Calu3 (cell line): Measurements from ENCODE around the gene IGFL3. TPM values are rescaled to one million over a fixed set of nuclear protein-coding genes. Genes with fewer than 3 reads are reported as not detected.
"Not testable (repeated sequence)": the region's sequence is repeated elsewhere in the genome, so short reads cannot be mapped to it uniquely, and the experiment has no call there.

Experiments used
- BruUV-seq: library from RNA; stranded (reverse); fragments of 400-500 nt; replicated peaks from 2 replicates; lab custom pipeline; 2021; lab: Mats Ljungman, UMichigan
- CTCF ChIA-PET: fragments of 300-600 bp; sonication (Branson Sonifier 250); formaldehyde crosslinking; loops from one replicate; lab custom pipeline; 2022; ENCODE audit warnings: antibody characterized with exemption; lab: Charles Lee
- DNase-seq: peaks from one replicate; pipeline ENCODE4 v3.0.0; 2022
- H3K27ac Mint-ChIP-seq: one replicate; pipeline ENCODE4 v1.8.0; 2022; ENCODE audit warnings: mixed read lengths; ENCODE audit not compliant: unreplicated experiment
- H3K27me3 Mint-ChIP-seq: one replicate; pipeline ENCODE4 v1.8.0; 2022; ENCODE audit warnings: mixed read lengths; ENCODE audit not compliant: unreplicated experiment
- H3K36me3 Mint-ChIP-seq: one replicate; pipeline ENCODE4 v1.8.0; 2022; ENCODE audit warnings: mild to moderate bottlenecking, moderate library complexity, mixed read lengths; ENCODE audit not compliant: insufficient read depth, unreplicated experiment
- H3K4me1 Mint-ChIP-seq: one replicate; pipeline ENCODE4 v1.8.0; 2022; ENCODE audit warnings: mild to moderate bottlenecking, low read depth, mixed read lengths; ENCODE audit not compliant: unreplicated experiment
- H3K4me3 Mint-ChIP-seq: one replicate; pipeline ENCODE4 v1.8.0; 2022; ENCODE audit warnings: mild to moderate bottlenecking, low read depth, moderate library complexity, mixed read lengths; ENCODE audit not compliant: unreplicated experiment
- H3K9me3 Mint-ChIP-seq: one replicate; pipeline ENCODE4 v1.8.0; 2022; ENCODE audit warnings: low read depth, mixed read lengths; ENCODE audit not compliant: unreplicated experiment
- intact Hi-C: fragments of 100-400 bp; cut with micrococcal nuclease; formaldehyde crosslinking; loops from one replicate; pipeline ENCODE4 v1.10.0; 2022; ENCODE audit not compliant: unreplicated experiment
- total RNA-seq: library from RNA; stranded (reverse); gene quantifications from 2 replicates; pipeline ENCODE4 v1.2.3, GENCODE V29; 2022
- TF ChIP-seq, protein P1 (sequence below): fragments of 200-600 bp; IDR thresholded peaks from one replicate; pipeline ENCODE4 v1.8.0; 2022; ENCODE audit warnings: antibody characterized with exemption; ENCODE audit not compliant: unreplicated experiment

Gene IGFL3
- total RNA-seq, 1 experiment from 2014 or later, result not detected

GRCh38 chr19:46113726-46114125, 10.8 kb downstream of the IGFL3 start:
- TF ChIP-seq, protein P1, sequence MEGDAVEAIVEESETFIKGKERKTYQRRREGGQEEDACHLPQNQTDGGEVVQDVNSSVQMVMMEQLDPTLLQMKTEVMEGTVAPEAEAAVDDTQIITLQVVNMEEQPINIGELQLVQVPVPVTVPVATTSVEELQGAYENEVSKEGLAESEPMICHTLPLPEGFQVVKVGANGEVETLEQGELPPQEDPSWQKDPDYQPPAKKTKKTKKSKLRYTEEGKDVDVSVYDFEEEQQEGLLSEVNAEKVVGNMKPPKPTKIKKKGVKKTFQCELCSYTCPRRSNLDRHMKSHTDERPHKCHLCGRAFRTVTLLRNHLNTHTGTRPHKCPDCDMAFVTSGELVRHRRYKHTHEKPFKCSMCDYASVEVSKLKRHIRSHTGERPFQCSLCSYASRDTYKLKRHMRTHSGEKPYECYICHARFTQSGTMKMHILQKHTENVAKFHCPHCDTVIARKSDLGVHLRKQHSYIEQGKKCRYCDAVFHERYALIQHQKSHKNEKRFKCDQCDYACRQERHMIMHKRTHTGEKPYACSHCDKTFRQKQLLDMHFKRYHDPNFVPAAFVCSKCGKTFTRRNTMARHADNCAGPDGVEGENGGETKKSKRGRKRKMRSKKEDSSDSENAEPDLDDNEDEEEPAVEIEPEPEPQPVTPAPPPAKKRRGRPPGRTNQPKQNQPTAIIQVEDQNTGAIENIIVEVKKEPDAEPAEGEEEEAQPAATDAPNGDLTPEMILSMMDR, result no peak
- Mint-ChIP-seq H3K9me3 (no peaks in the 10 kb centered on the region), H3K4me3 (no peak overlapping the region), H3K27me3 (peaks cover 64% of the 10 kb centered on the region), H3K27ac (no peak overlapping the region), H3K4me1 (no peaks in the 10 kb centered on the region), H3K36me3 (no peaks in the 10 kb centered on the region)
- no peak for DNase-seq
- no TSS peak for BruUV-seq
- CTCF ChIA-PET, result no interaction called here
- intact Hi-C loops, result no loop called here

GRCh38 chr19:46112527-46112926, 12.0 kb downstream of the IGFL3 start:
- intact Hi-C loops, result no loop called here
- peaks cover 52% of the 10 kb centered on the region for H3K27me3 Mint-ChIP-seq
- no TSS peak for BruUV-seq
- CTCF ChIA-PET, result no interaction called here
- H3K4me3 Mint-ChIP-seq, result no peak overlapping the region
- H3K9me3 Mint-ChIP-seq, result peaks cover 2% of the 10 kb centered on the region
- no peak overlapping the region for H3K27ac Mint-ChIP-seq
- DNase-seq, result no peak
- H3K36me3 Mint-ChIP-seq, result no peaks in the 10 kb centered on the region
- TF ChIP-seq, protein P1, result no peak
- H3K4me1 Mint-ChIP-seq, result no peaks in the 10 kb centered on the region

GRCh38 chr19:46111376-46111775, 13.1 kb downstream of the IGFL3 start:
- DNase-seq, result no peak
- CTCF ChIA-PET, result no interaction called here
- TF ChIP-seq, protein P1, result no peak
- H3K4me1 Mint-ChIP-seq, result no peaks in the 10 kb centered on the region
- intact Hi-C loops, result no loop called here
- H3K27me3 Mint-ChIP-seq, result peaks cover 49% of the 10 kb centered on the region
- no TSS peak for BruUV-seq
- peaks cover 2% of the 10 kb centered on the region for H3K9me3 Mint-ChIP-seq
- H3K36me3 Mint-ChIP-seq, result no peaks in the 10 kb centered on the region
- H3K4me3 Mint-ChIP-seq, result no peak overlapping the region
- H3K27ac Mint-ChIP-seq, result no peak overlapping the region

- Mint-ChIP-seq H3K4me3 (no peak overlapping the region), H3K27ac (no peak overlapping the region), H3K27me3 (peaks cover 36% of the 10 kb centered on the region), H3K4me1 (no peaks in the 10 kb centered on the region), H3K36me3 (no peaks in the 10 kb centered on the region), H3K9me3 (peaks cover 2% of the 10 kb centered on the region)
- intact Hi-C loops, result no loop called here
- no peak for DNase-seq
- CTCF ChIA-PET, result no interaction called here
- no TSS peak for BruUV-seq
- TF ChIP-seq, protein P1, result no peak
Observed at GRCh38 chr19:46109876-46110275, 14.6 kb downstream of the IGFL3 start.

- BruUV-seq, result no TSS peak
- TF ChIP-seq, protein P1, result no peak
- peaks cover 11% of the 10 kb centered on the region for H3K27me3 Mint-ChIP-seq
Observed at GRCh38 chr19:46107371-46107770, 17.1 kb downstream of the IGFL3 start.

GRCh38 chr19:46102333-46102732, 22.2 kb downstream of the IGFL3 start:
- H3K4me1 Mint-ChIP-seq, H3K36me3 Mint-ChIP-seq, intact Hi-C loops, DNase-seq, BruUV-seq, H3K27ac Mint-ChIP-seq, H3K27me3 Mint-ChIP-seq, H3K4me3 Mint-ChIP-seq, CTCF ChIA-PET, H3K9me3 Mint-ChIP-seq: not testable (repeated sequence)

More at GRCh38 chr19:46107371-46107770, 17.1 kb downstream of the IGFL3 start:
- no peaks in the 10 kb centered on the region for H3K36me3 Mint-ChIP-seq
- intact Hi-C loops, result no loop called here
- no peaks in the 10 kb centered on the region for H3K4me1 Mint-ChIP-seq
- no peak for DNase-seq
- CTCF ChIA-PET, result no interaction called here
- peaks cover 2% of the 10 kb centered on the region for H3K9me3 Mint-ChIP-seq
- no peak overlapping the region for H3K27ac Mint-ChIP-seq
- H3K4me3 Mint-ChIP-seq, result no peak overlapping the region
